ENCODE results near the gene CD86. TPM values are rescaled to one million over a fixed set of nuclear protein-coding genes. Genes with fewer than 3 reads are reported as not detected.

Gene CD86
- 1 to 10 TPM; 1.8 to 7.5 (median 4.2) TPM for total RNA-seq

- WGBS, result 37% methylated on average over 3 of the region's 3 CpGs
Measured at GRCh38 chr3:122055215-122055614, at the start of gene CD86. Gene CD86, plus strand, starts transcription at chr3:122055362. Its CDS starts 128 bp downstream, at chr3:122055490.

GRCh38 chr3:122006267-122006666, 48.9 kb upstream of the CD86 start:
- Histone ChIP-seq H3K4me1 (no peaks in the 10 kb centered on the region), H3K4me3 (no peak overlapping the region), H3K36me3 (no peaks in the 10 kb centered on the region), H3K27me3 (no peaks in the 10 kb centered on the region), H3K27ac (replicated peaks in 1 of 4) (no peak overlapping the region), H3K9me3 (no peaks in the 10 kb centered on the region)
- TF ChIP-seq POLR2AphosphoS5 (IDR thresholded peaks at IDR 0.05) (no peak), EP300 (IDR thresholded peaks at IDR 0.05) (no peak), CTCF (IDR thresholded peaks at IDR 0.05) (no peak), POLR2A (IDR thresholded peaks at IDR 0.05; ENCODE audit: low read depth) (no peak)
- 81% methylated on average over 2 of the region's 2 CpGs for WGBS
- peak; percentile 64 for DNase-seq (ENCODE audit: extremely low spot score)
- intact Hi-C loops (cut with DNase I), result no loop called here

More at GRCh38 chr3:122055215-122055614, at the start of gene CD86:
- Histone ChIP-seq H3K27ac (replicated peaks in 1 of 4) (no peak within 1 kb of the TSS), H3K27me3 (no peaks in the 10 kb centered on the region), H3K9me3 (no peaks in the 10 kb centered on the region), H3K4me3 (peak within 1 kb of the TSS in 3 of 4 donors; percentile 2 to 33 (median 11)), H3K36me3 (no peaks in the 10 kb centered on the region), H3K4me1 (no peaks in the 10 kb centered on the region)
- TF ChIP-seq POLR2A (IDR thresholded peaks at IDR 0.05; ENCODE audit: low read depth), result no peak
- TF ChIP-seq POLR2AphosphoS5 (IDR thresholded peaks at IDR 0.05), result peak in 1 of 2 donors; percentile 47
- intact Hi-C loops (cut with DNase I), result no loop called here
- no peak for DNase-seq (ENCODE audit: extremely low spot score)

DNA sequence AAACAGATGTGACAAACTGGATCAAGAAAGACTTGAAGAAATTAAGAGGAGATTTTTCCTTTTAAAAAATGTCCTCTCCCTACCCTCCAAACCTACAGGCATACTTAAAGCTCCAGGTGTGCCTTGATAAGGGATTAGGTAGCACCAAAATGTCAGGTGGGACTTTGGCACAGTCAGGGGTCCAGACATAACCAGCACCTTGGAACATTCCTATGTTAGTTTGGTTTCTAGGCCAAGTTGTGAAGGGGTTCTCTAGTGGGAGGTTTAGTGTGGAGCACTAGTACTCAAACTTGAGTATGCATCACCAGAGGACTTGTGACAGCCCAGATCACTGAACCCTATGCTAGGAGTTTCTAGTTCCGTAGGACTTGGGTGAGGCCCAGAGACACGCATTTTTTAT, 47.0 kb upstream of the CD86 start:
- Histone ChIP-seq H3K36me3 (no peaks in the 10 kb centered on the region), H3K4me3 (no peak overlapping the region), H3K27me3 (no peaks in the 10 kb centered on the region), H3K27ac (replicated peaks in 1 of 4) (no peak overlapping the region), H3K9me3 (no peaks in the 10 kb centered on the region), H3K4me1 (no peaks in the 10 kb centered on the region)
- peak; percentile 57 for DNase-seq (ENCODE audit: extremely low spot score)
- intact Hi-C loops (cut with DNase I), result no loop called here
- WGBS, result 92% methylated on average over 2 of the region's 2 CpGs
- TF ChIP-seq POLR2A (IDR thresholded peaks at IDR 0.05; ENCODE audit: low read depth) (no peak), POLR2AphosphoS5 (IDR thresholded peaks at IDR 0.05) (no peak), CTCF (IDR thresholded peaks at IDR 0.05) (no peak), EP300 (IDR thresholded peaks at IDR 0.05) (no peak)

DNA sequence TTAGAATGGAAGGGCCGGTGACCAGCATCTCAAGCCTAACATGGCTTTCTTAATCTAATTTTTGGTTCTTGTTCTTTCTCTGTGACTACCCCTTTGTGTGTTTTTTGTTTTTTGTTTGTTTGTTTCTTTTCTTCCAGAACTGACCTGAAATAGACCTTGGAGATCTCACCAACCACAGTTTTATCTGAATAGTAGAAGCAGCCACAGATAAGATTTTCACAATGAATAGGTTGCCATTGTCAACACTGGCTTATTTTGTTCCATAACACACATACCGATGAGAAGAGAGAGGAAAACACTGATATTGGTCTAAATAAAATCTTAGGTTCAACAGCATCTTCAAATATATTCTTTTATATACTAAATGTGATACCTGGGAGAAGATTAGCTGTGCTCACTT, 44.7 kb upstream of the CD86 start:
- Histone ChIP-seq H3K4me3 (no peak overlapping the region), H3K4me1 (no peaks in the 10 kb centered on the region), H3K27me3 (no peaks in the 10 kb centered on the region), H3K27ac (replicated peaks in 1 of 4) (no peak overlapping the region), H3K36me3 (no peaks in the 10 kb centered on the region), H3K9me3 (no peaks in the 10 kb centered on the region)
- no peak for TF ChIP-seq EP300 (IDR thresholded peaks at IDR 0.05)
- TF ChIP-seq POLR2AphosphoS5 (IDR thresholded peaks at IDR 0.05), result no peak
- TF ChIP-seq POLR2A (IDR thresholded peaks at IDR 0.05; ENCODE audit: low read depth), result no peak
- no peak for TF ChIP-seq CTCF (IDR thresholded peaks at IDR 0.05)
- WGBS, result 77% methylated on average over 2 of the region's 2 CpGs
- DNase-seq (ENCODE audit: extremely low spot score), result no peak
- intact Hi-C loops (cut with DNase I), result no loop called here

- no peak overlapping the region for H3K27ac ChIP-seq (replicated peaks in 1 of 4)
- TF ChIP-seq EP300 (IDR thresholded peaks at IDR 0.05), result no peak
- 34% methylated on average over 4 of the region's 4 CpGs for WGBS
- H3K27me3 ChIP-seq, result no peaks in the 10 kb centered on the region
- peak; percentile 75 for DNase-seq (ENCODE audit: extremely low spot score)
- no peaks in the 10 kb centered on the region for H3K36me3 ChIP-seq
- intact Hi-C loops (cut with DNase I), result no loop called here
- H3K9me3 ChIP-seq, result no peaks in the 10 kb centered on the region
- H3K4me3 ChIP-seq, result no peak overlapping the region
- no peaks in the 10 kb centered on the region for H3K4me1 ChIP-seq
Measured at GRCh38 chr3:122011396-122011795, 43.8 kb upstream of the CD86 start.

GRCh38 chr3:122012821-122013220, 42.3 kb upstream of the CD86 start:
- Histone ChIP-seq H3K27ac (replicated peaks in 1 of 4) (no peak overlapping the region), H3K4me3 (no peak overlapping the region), H3K9me3 (no peaks in the 10 kb centered on the region), H3K36me3 (no peaks in the 10 kb centered on the region), H3K4me1 (no peaks in the 10 kb centered on the region), H3K27me3 (no peaks in the 10 kb centered on the region)
- peak; percentile 14 for DNase-seq (ENCODE audit: extremely low spot score)
- intact Hi-C loops (cut with DNase I), result no loop called here
- WGBS, result 86% methylated on average over 1 of the region's 1 CpG
- no peak for TF ChIP-seq POLR2A (IDR thresholded peaks at IDR 0.05; ENCODE audit: low read depth)
- TF ChIP-seq POLR2AphosphoS5 (IDR thresholded peaks at IDR 0.05), result no peak
- no peak for TF ChIP-seq EP300 (IDR thresholded peaks at IDR 0.05)

Data from esophagus muscularis mucosa (tissue), 4 donors.